Daoy (cell line): ENCODE measurements around the gene CLDND1. TPM values are rescaled to one million over a fixed set of nuclear protein-coding genes. Genes with fewer than 3 reads are reported as not detected.
A peak's percentile ranks its signal among the peaks of the same experiment; 100 is the strongest.

Experiments used
- DNase-seq: peaks from one replicate; pipeline ENCODE4 v3.0.0-alpha.2; 2015; ENCODE audit warnings: low read depth
- total RNA-seq: library from RNA; depleted of rRNA; stranded (reverse); fragments of >200 nt; shearing (Covaris generic); gene quantifications from 2 replicates; pipeline ENCODE4 v1.2.3, GENCODE V29; 2014; rRNA removed

CLDND1 gene
- total RNA-seq, 1 experiment from 2014 or later = 296 TPM

- DNase-seq = no peak
Observed at GRCh38 chr3:98514948-98515347, 7.8 kb downstream of the CLDND1 start.

GRCh38 chr3:98513736-98514135 lies 9.0 kb downstream of the CLDND1 start:
- DNase-seq = no peak

DNA sequence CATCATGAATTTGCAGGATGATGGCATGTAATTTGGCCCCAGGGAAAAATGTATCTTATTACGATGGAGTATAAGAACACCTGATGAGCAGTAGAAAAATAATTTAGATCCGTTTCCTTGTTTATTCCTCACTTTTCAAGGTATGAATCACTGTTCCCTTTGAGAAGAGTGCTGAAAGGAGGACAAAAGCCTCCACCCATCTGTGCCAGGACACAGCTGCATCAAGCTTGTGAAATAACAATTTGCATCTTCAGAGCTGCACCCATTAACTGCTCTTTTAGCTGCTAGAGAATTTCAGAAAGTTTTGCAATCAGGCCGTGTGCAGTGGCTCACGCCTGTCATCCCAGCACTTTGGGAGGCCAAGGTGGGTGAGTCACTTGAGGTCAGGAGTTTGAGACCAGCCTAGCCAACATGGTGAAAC lies 9.6 kb downstream of the CLDND1 start:
- peak; percentile 59 for DNase-seq

DNA sequence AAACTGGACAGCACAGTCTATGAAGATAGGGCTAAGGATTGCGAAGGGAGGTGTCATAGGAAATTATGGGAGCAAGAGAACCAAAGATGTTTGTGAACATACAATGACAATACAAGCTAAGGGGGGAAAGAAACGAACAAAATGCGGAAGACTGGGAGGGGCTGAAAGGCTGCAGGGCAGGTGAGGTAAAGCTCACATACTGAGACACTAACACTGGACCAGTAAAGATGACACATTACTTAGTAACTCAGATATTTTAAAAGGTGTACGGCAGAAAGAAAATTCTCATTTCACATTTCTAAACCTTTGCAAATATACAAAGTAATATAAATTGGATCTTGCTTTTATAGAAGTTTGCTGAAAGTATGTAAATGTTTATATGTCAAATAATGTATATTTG lies 10.1 kb downstream of the CLDND1 start:
- DNase-seq = no peak

DNA sequence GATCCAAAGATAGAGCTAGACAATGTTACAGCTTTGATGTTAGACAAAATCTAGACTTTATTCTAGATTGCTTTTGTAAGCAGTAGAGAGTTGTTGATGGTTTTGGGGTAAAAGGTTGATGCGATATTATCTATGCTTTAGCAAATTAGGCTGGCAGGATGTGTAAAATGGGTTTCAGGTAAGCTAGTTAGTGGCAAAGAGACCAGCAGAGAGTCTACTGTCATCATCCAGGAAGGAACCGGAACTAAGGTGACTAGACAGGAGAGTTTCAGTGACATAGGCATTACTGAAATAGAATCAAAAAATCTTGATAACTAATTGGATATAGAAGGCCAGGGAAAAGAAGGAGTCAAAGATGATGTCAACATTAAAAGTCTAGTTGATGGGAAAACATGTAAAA lies 14.1 kb downstream of the CLDND1 start:
- no peak for DNase-seq

GRCh38 chr3:98504539-98504938 lies 18.2 kb downstream of the CLDND1 start:
- DNase-seq = peak; percentile 23

DNA sequence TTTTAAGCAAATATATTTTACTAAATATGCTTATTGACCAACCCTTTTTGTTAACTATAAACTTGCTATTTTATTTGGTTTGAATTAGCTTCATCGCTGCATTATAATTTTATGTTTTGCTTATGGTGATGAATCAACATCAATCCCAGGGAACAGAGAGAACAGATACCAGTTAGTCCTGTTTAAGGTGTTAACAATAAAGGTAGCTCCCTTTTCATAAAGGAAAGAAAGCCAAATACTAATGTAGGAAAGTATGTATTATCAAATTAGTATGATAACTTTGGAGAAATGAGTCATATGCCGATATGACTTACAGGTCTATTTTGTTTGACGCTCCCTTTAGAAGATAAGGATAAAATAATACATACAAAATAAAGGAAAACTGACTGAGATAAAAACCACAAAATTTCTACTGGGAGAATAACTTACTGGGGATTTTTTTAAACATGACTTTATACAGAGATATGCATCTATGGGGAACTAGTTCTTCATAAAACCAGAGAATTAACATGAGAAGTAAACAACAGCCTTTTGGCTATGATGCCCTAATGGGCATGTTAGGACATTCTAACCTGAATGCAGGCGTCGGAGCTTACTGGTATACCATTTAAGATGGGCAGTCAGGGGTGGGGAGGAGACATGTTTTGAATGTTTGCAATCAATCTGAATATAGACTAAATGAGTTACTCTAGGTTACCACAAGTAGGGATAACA lies 20.7 kb downstream of the CLDND1 start:
- no peak for DNase-seq

GRCh38 chr3:98501270-98501669 lies 21.4 kb downstream of the CLDND1 start:
- no peak for DNase-seq

GRCh38 chr3:98500019-98500418 lies 22.7 kb downstream of the CLDND1 start:
- peak; percentile 27 for DNase-seq

DNA sequence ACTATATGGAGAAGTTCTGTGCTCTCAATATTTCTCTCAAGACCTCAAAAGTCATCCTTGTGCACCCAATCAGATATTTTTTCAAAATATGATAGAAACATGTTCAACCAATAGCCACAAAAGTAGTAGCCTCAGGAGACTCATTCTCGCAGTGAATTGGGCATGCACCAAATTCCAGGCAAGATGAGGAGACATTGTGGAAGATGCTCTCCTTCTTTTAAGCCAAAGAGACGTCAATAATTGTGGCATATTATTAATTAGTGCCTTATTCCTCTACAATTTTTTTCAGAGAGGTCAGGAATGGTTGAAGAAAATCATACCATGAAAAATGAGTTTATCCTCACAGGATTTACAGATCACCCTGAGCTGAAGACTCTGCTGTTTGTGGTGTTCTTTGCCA lies 25.3 kb downstream of the CLDND1 start, which contains the start of gene OR5K2:
Gene OR5K2, plus strand, starts transcription at position 301 of the 400 bp plus-strand sequence. Its CDS starts 0 bp downstream, at position 301.
- no peak for DNase-seq

GRCh38 chr3:98483626-98484025 lies 39.1 kb downstream of the CLDND1 start:
- no peak for DNase-seq

GRCh38 chr3:98482717-98483482 lies 39.8 kb downstream of the CLDND1 start:
- DNase-seq = no peak

Other genes with a start within 250 kb of the CLDND1 start
- gene OR5H2, start 240.4 kb downstream of the CLDND1 start, total RNA-seq = not detected in 2 replicates
- not detected in 2 replicates for gene OR5K4, start 169.0 kb downstream of the CLDND1 start, total RNA-seq
- not detected in 2 replicates for gene OR5K3, start 132.2 kb downstream of the CLDND1 start, total RNA-seq
- gene OR5K1, start 59.7 kb downstream of the CLDND1 start, total RNA-seq = not detected in 2 replicates
- not detected in 2 replicates for gene OR5K2, start 25.2 kb downstream of the CLDND1 start, total RNA-seq
- gene GPR15, start 9.1 kb upstream of the CLDND1 start, total RNA-seq = not detected in 2 replicates
- gene CPOX, start 70.7 kb upstream of the CLDND1 start, total RNA-seq = 53.9 and 58.9 TPM in 2 replicates
- 1.2 and 3.4 TPM in 2 replicates for gene ST3GAL6, start 240.4 kb upstream of the CLDND1 start, total RNA-seq